ENCODE measurements around the gene PIP5K1B. TPM values are rescaled to one million over a fixed set of nuclear protein-coding genes. Genes with fewer than 3 reads are reported as not detected.

The PIP5K1B gene
- polyA plus RNA-seq, 6 donors from 2014 or later = 6.6 to 16.6 (median 9.3) TPM

DNA sequence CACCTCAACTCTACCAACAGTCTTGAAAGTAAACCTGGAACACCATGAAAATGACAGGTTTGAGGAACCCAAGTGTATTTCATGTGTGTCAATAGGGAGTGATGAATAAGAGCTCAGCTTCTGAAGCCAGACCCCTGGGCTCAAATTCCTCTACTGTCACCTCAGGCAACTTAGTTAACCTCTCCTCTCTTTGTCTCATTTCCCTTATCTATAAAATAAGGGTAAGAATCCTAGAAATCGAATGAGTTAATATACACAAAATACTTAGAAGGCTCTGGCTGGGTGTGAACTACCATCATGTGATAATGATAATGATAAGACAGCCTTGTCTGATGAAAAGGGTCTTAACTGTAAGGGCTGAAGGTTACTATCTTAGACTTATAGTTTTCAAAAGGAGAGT is 66.3 kb downstream of the PIP5K1B start:
- H3K36me3 Mint-ChIP-seq = no peaks in the 10 kb centered on the region
- H3K9me3 Mint-ChIP-seq = no peaks in the 10 kb centered on the region
- peaks cover 0 to 14% (median 12%) of the 10 kb centered on the region in 3 donors for H3K4me1 Mint-ChIP-seq
- H3K4me3 Mint-ChIP-seq = no peak overlapping the region
- H3K27me3 Mint-ChIP-seq = no peaks in the 10 kb centered on the region
- H3K27ac Mint-ChIP-seq = peak overlapping the region in 1 of 6 donors; percentile 28
- ATAC-seq (ENCODE audit: low read depth in 2 of 2) (no peak), DNase-seq (no peak)

DNA sequence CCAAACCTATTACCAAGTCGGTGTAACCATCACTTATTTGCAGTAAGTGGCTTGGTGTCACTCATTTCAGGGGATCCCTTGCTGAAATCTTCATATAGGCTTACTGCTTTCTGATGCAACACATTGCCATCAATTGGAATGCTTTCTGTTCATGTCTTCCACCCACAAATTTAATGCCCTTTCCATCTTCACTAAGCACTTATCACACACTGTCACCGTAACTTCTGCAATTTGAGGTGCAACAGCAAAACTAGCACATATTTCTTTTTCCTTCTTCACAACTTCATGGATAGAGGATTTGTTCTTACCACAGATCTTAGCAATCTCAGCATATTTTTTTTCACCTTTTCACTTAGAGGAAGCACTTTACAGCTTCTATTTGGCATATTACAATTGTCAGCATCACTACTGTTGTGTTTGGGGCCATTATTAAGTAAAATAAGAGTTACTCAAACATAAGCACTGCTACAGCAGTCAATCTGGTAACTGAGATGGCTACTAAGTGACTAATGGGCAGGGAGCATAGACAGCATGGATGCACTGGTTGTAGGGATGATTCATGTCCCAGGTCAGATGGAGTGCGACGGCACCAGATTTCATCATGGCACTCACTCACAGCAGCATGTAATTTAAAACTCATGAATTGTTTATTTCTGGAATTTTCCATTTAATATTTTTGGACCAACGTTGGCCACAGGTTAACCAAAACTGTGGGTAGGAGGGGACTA is 70.1 kb downstream of the PIP5K1B start:
- H3K4me3 Mint-ChIP-seq = no peak overlapping the region
- no peak for ATAC-seq (ENCODE audit: low read depth in 2 of 2)
- peaks cover 0 to 6% (median 5%) of the 10 kb centered on the region in 3 donors for H3K4me1 Mint-ChIP-seq
- H3K27ac Mint-ChIP-seq = peak overlapping the region in 2 of 6 donors; percentile 7 to 65
- H3K36me3 Mint-ChIP-seq = no peaks in the 10 kb centered on the region
- no peaks in the 10 kb centered on the region for H3K9me3 Mint-ChIP-seq
- H3K27me3 Mint-ChIP-seq = no peaks in the 10 kb centered on the region
- DNase-seq = no peak

DNA sequence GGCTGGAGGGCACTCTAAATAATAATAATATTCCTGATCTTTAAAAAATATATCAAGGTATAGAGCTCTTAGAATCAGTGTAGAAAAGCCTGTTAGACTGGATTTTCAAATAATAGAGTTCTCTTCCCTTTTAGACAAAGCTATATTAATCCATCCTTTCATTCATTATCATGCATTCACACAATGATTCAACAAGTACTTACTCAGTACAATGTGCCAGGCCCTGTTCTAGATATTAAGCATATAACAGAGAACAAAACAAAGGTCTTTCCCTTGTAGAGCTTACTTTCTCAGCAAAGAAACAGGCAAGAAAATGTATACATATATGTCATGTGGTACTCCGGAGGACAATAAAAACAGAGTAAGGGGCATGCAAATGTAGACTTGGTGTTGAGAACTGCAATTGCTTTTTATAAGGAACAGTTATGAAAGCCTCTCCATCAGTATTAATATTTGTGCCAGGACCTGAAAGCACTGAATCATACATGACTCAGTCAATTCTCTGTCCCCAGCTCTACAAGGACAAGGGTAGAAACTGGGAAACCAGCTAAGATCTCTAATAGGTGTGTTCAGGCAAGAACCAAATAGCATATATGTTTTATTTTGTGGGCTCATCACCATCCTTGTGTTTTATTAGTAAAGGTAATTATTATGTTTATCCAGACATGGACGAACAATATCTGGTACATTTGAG is 72.2 kb downstream of the PIP5K1B start:
- no peak for DNase-seq
- Mint-ChIP-seq H3K4me1 (peaks cover 0 to 7% (median 6%) of the 10 kb centered on the region in 3 donors), H3K4me3 (peak overlapping the region in 1 of 8 donors; percentile 34), H3K27ac (no peak overlapping the region), H3K27me3 (no peaks in the 10 kb centered on the region), H3K36me3 (no peaks in the 10 kb centered on the region), H3K9me3 (no peaks in the 10 kb centered on the region)
- no peak for ATAC-seq (ENCODE audit: low read depth in 2 of 2)

DNA sequence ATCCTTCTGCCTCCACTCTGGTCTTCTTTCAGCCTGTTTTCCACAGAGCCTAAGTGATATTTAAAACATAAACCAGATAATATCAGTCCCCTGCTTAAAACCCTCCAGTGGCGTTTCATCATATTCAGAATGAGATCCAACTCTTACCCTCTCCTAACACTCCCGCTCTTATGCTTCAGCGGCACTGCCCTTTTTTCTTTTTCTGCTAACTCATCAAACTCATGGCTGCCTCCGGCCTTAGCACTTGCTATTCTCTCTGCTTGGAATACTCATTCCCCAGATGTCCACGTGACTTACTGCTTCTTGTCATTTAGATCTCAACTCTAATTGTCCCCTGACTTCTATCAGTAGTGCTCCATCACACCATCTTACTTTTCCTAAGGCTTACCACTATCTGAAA is 73.6 kb downstream of the PIP5K1B start:
- DNase-seq = no peak
- H3K27me3 Mint-ChIP-seq = no peaks in the 10 kb centered on the region
- no peak overlapping the region for H3K27ac Mint-ChIP-seq
- no peaks in the 10 kb centered on the region for H3K9me3 Mint-ChIP-seq
- no peaks in the 10 kb centered on the region for H3K36me3 Mint-ChIP-seq
- H3K4me1 Mint-ChIP-seq = peaks cover 0 to 6% (median 4%) of the 10 kb centered on the region in 3 donors
- no peak for ATAC-seq (ENCODE audit: low read depth in 2 of 2)
- no peak overlapping the region for H3K4me3 Mint-ChIP-seq

DNA sequence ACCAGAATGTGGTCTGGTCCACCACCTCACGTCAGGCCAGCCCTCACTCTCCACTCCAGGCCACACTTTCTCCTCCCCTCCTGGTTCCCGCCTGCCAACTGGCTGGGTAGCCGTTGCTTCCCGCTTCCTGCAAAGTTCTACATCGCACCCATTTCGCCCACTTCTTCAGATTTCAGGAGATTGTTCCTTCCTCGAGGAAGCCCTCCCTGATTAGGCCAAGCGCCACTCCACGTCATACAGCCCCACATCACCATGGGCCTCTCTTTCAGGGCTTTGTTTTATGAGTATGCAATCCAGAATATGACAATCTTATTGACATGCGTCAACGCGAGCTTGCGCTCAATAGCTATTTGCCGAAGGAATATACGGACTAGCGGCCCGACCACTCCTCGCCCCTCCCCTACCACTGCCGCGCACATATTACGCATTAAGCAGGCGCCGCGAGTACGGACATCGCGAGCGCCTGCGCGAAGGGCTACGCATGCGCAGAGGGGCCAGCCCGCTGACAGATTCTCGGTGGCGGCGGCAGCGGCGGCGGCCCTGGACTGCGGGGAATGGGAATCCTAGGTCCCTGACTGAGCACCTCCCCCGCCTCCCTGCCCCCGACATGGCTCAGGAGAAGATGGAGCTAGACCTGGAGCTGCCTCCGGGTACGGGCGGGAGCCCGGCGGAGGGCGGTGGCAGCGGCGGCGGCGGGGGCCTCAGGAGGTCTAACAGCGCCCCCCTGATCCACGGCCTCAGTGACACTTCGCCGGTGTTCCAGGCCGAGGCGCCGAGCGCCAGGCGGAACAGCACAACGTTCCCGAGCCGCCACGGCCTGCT is 74.7 kb downstream of the PIP5K1B start:
- ATAC-seq (ENCODE audit: low read depth in 2 of 2) = peak; percentile 84 to 89
- Mint-ChIP-seq H3K27ac (no peak overlapping the region), H3K27me3 (no peaks in the 10 kb centered on the region), H3K9me3 (no peaks in the 10 kb centered on the region), H3K4me1 (peaks cover 0 to 6% (median 4%) of the 10 kb centered on the region in 3 donors), H3K36me3 (no peaks in the 10 kb centered on the region), H3K4me3 (no peak overlapping the region)
- peak; percentile 93 for DNase-seq

DNA sequence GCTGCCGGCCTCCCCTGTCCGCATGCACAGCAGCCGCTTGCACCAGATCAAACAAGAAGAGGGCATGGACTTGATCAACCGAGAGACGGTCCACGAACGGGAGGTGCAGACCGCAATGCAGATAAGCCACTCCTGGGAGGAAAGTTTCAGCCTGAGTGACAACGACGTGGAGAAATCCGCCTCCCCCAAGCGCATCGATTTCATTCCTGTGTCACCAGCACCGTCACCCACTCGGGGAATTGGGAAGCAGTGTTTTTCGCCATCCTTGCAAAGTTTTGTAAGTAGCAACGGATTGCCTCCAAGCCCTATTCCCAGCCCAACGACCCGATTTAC is 75.3 kb downstream of the PIP5K1B start:
- Mint-ChIP-seq H3K27ac (no peak overlapping the region), H3K36me3 (no peaks in the 10 kb centered on the region), H3K9me3 (no peaks in the 10 kb centered on the region), H3K4me3 (no peak overlapping the region), H3K27me3 (no peaks in the 10 kb centered on the region), H3K4me1 (peaks cover 0 to 4% (median under 1%) of the 10 kb centered on the region in 3 donors)
- no peak for DNase-seq
- no peak for ATAC-seq (ENCODE audit: low read depth in 2 of 2)

DNA sequence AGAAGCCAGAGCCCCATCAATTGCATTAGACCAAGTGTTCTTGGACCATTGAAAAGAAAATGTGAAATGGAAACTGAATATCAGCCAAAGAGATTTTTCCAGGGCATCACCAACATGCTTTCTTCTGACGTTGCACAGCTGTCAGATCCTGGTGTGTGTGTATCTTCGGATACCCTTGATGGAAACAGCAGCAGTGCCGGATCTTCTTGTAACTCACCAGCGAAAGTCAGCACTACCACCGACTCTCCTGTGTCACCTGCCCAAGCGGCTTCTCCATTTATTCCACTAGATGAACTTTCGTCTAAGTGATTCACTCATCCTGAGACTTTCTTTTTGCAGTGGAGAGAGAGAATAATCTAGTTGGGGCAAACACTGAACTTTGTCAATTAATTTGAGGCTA is 75.7 kb downstream of the PIP5K1B start:
- H3K4me1 Mint-ChIP-seq = peaks cover 0 to 8% (median 3%) of the 10 kb centered on the region in 3 donors
- no peaks in the 10 kb centered on the region for H3K27me3 Mint-ChIP-seq
- H3K36me3 Mint-ChIP-seq = no peaks in the 10 kb centered on the region
- ATAC-seq (ENCODE audit: low read depth in 2 of 2) = no peak
- H3K27ac Mint-ChIP-seq = peak overlapping the region in 1 of 6 donors; percentile 64
- DNase-seq = no peak
- no peak overlapping the region for H3K4me3 Mint-ChIP-seq
- no peaks in the 10 kb centered on the region for H3K9me3 Mint-ChIP-seq

DNA sequence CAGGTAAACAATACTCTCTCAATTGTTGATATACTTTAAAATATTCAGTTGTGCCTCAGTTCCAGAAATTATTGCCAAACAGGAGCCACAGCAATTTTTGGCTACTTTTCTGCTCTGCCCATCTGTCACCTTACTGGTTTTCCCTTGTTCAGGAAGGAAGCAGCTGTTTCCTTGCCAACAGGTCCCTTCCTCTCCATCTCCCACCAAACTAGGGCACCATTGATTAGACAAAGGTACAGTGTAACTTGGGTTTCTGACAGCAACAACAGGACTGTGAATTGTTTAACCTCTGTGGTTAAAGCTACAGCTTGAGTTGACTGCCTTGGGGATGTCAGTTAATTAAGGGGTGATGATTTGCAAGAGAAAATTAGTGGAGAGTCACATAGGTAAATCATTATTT is 76.9 kb downstream of the PIP5K1B start:
- Mint-ChIP-seq H3K27ac (no peak overlapping the region), H3K9me3 (no peaks in the 10 kb centered on the region), H3K27me3 (no peaks in the 10 kb centered on the region), H3K36me3 (no peaks in the 10 kb centered on the region), H3K4me3 (peak overlapping the region in 4 of 8 donors; percentile 16 to 41 (median 26)), H3K4me1 (peaks cover 0 to 11% (median 8%) of the 10 kb centered on the region in 3 donors)
- ATAC-seq (ENCODE audit: low read depth in 2 of 2) = no peak
- DNase-seq = no peak

DNA sequence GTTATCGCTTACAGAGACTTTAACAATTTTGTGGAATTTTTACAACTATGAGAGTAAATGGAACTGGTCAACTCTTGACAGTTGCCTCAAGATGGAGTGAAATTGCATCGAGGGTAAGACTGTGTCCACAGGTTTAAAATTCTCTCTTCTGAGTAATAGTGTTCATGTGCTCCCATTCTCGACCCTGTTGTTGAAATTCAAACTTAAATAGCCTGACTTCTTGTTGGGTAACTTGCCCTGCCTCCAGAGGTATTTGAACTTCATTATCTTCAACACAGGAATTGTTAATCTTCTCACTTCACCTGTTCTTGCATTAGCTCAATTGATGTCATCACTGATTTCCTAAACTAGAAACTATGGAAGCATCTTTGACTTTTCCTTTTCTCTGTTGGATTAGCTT is 77.5 kb downstream of the PIP5K1B start:
- H3K27me3 Mint-ChIP-seq = no peaks in the 10 kb centered on the region
- DNase-seq (no peak), ATAC-seq (ENCODE audit: low read depth in 2 of 2) (no peak)
- H3K4me3 Mint-ChIP-seq = no peak overlapping the region
- H3K36me3 Mint-ChIP-seq = no peaks in the 10 kb centered on the region
- H3K9me3 Mint-ChIP-seq = no peaks in the 10 kb centered on the region
- H3K4me1 Mint-ChIP-seq = peaks cover 5 to 11% (median 11%) of the 10 kb centered on the region in 3 donors
- no peak overlapping the region for H3K27ac Mint-ChIP-seq

DNA sequence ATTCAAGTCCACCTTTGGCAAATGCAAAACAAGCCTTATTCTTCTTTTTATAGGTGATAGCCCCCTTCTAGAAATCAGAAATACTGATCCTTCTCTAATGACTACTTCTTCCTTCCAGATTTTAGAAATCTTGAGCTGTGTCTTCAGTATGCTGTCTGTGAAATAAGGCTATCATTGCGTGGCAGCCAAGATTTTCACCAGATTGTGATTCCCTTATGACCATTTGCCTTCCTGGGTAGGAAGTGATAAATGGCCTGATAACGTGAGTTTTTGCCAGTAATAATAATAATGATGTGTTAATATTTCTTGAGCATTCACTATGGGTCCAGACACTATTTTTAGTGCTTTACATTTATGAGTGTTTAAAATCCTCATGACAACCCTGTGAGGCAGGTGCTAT is 80.9 kb downstream of the PIP5K1B start:
- peaks cover 4 to 10% of the 10 kb centered on the region in 2 donors for H3K36me3 Mint-ChIP-seq
- H3K4me3 Mint-ChIP-seq = no peak overlapping the region
- H3K9me3 Mint-ChIP-seq = no peaks in the 10 kb centered on the region
- DNase-seq (no peak), ATAC-seq (ENCODE audit: low read depth in 2 of 2) (no peak)
- no peak overlapping the region for H3K27ac Mint-ChIP-seq
- H3K4me1 Mint-ChIP-seq = peaks cover 5 to 13% (median 12%) of the 10 kb centered on the region in 3 donors
- no peaks in the 10 kb centered on the region for H3K27me3 Mint-ChIP-seq

DNA sequence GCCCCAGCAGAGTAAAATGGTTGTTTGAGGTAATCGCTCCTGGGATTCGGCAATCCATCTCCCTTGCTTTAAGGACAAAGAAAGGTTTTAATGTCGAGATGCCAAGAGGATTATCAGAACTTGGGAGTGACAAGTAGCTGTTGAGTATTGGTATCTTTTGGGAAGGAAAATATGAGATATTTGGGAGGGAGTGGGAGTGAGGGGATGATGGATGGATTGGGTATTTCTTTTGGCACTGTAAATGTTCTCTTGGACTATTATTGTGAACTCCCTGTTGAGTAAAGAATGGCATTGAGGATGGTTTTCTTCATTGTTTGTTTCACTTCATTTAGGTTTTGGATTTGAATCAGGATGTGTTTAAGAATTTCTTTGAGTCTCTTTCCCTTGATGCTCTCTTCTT is 86.1 kb downstream of the PIP5K1B start:
- Mint-ChIP-seq H3K27me3 (no peaks in the 10 kb centered on the region), H3K4me3 (peak overlapping the region in 1 of 8 donors; percentile 23), H3K27ac (peak overlapping the region in 1 of 6 donors; percentile 72)

DNA sequence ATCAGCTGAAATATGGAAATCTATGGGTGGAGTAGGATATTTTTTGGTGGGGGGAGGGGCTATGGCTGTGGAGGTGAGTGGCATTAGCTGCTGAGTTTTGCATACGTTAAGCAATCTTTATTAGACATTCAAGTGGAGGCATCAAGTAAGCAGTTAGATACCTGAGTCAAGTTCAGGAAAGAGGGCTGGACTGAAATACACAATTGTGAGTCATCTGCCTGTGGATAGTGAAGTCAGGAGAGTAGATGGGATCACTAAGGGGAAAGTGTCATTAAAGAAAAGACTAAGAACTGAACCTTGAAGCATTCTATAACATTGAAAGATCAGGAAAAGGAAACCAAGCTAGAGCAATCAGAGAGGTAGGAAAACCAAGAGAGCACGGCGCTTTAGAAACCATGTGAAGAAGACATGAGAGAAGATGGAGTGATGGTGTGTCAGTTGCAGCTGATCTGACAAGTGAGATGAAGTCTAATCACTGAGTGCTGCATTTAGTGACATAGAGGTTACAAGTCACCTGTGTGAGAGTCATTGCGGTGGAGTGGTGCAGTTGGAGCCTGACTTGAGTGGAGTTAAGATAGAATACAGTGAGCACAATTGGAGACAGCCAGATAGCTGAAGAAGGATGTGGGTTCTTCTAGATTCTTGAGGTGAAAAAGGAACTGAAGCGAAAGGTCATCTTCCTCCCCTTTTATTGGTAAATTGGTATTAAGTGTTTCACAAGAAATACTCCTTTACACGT is 88.7 kb downstream of the PIP5K1B start:
- H3K4me3 Mint-ChIP-seq = no peak overlapping the region
- DNase-seq (peak; percentile 6), ATAC-seq (ENCODE audit: low read depth in 2 of 2) (peak; percentile 67 to 78)
- no peaks in the 10 kb centered on the region for H3K27me3 Mint-ChIP-seq
- peaks cover under 1 to 5% of the 10 kb centered on the region in 2 donors for H3K36me3 Mint-ChIP-seq
- peaks cover 21 to 26% (median 23%) of the 10 kb centered on the region in 3 donors for H3K4me1 Mint-ChIP-seq
- no peak overlapping the region for H3K27ac Mint-ChIP-seq
- no peaks in the 10 kb centered on the region for H3K9me3 Mint-ChIP-seq

More for the DNA sequence above, 86.1 kb downstream of the PIP5K1B start:
- Mint-ChIP-seq H3K36me3 (peaks cover 10% of the 10 kb centered on the region in 2 donors), H3K4me1 (peaks cover 4 to 7% (median 6%) of the 10 kb centered on the region in 3 donors), H3K9me3 (no peaks in the 10 kb centered on the region)
- no peak for DNase-seq
- ATAC-seq (ENCODE audit: low read depth in 2 of 2) = no peak

DNA sequence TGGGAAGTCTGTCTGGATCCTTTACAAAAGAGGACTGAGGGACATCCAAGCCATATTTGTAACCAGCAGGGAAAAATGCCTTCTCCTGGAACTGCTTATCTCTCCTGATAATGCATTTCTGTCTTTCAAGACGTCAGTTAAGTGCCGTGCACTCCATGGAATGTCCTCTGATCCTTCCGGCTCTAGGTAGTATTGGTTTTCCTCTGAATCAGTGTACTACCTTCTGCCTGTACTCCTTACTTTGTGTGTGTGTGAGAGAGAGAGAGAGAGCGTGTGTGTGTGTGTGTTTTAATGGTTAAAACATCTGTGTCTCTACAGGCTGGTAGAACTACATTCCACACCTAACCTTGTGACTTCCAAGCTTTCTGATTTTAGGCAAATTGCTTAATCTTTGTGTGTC is 89.9 kb downstream of the PIP5K1B start:
- H3K36me3 Mint-ChIP-seq = peaks cover 0 to 5% of the 10 kb centered on the region in 2 donors
- ATAC-seq (ENCODE audit: low read depth in 2 of 2) (no peak), DNase-seq (no peak)
- no peaks in the 10 kb centered on the region for H3K27me3 Mint-ChIP-seq
- no peaks in the 10 kb centered on the region for H3K9me3 Mint-ChIP-seq
- peaks cover 23 to 30% (median 27%) of the 10 kb centered on the region in 3 donors for H3K4me1 Mint-ChIP-seq
- H3K4me3 Mint-ChIP-seq = no peak overlapping the region
- H3K27ac Mint-ChIP-seq = no peak overlapping the region
